GM10266 (cell line): Measurements from ENCODE around the gene DGKI.

Experiments
- DNase-seq: peaks from one replicate; pipeline ENCODE4 v3.0.0; 2012; ENCODE audit errors: extremely low spot score
- TF ChIP-seq, protein P1 (sequence below): IDR thresholded peaks from 2 replicates; pipeline ENCODE4 v1.5.1; 2012; ENCODE audit warnings: mild to moderate bottlenecking, low read depth; ENCODE audit not compliant: control insufficient read depth, insufficient read depth; ENCODE audit errors: missing control alignments

DGKI gene

DNA sequence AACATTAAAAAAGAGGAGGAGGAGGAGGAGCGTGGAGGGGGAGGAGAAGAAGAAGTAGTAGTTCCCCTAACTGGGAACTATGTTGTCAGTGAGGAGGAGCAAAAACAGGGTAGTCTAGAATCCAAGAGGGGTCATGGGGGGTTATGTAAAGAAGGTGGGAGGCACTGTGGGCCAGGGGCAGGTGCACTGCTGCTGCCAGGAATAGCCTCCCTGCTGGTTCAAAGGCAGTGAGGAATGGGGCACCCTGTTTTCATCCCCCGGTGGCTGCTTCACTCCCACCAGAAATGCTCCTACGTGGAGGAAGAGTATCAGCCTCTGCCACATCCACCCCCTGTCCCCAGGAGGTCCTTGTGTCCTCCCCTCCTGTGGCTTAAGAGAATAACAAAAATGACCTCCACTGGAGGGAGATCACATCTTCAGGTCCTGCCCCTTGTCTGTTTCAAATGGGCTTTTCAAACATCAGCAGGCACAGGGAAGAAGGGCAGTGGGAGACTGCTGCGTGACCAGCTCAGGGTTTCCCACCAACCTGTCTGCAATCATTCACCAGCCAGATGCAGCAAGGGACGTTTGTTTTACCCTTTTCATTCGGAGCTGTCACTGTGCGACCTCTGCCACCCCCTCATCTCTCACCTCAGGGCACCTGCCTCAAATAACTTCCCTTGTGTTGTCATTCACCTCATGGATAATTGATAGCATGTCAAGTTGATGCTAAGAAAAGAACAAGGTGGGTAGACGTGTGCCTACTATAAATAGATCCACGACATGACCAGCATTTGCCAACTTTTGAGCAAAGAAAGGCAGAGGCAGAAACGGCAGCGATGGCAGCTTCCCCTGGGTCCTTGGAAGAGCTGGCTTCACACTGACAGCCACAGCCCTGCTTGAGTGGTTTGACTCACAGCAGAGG lies 92.6 kb downstream of the DGKI start:
- TF ChIP-seq, protein P1, sequence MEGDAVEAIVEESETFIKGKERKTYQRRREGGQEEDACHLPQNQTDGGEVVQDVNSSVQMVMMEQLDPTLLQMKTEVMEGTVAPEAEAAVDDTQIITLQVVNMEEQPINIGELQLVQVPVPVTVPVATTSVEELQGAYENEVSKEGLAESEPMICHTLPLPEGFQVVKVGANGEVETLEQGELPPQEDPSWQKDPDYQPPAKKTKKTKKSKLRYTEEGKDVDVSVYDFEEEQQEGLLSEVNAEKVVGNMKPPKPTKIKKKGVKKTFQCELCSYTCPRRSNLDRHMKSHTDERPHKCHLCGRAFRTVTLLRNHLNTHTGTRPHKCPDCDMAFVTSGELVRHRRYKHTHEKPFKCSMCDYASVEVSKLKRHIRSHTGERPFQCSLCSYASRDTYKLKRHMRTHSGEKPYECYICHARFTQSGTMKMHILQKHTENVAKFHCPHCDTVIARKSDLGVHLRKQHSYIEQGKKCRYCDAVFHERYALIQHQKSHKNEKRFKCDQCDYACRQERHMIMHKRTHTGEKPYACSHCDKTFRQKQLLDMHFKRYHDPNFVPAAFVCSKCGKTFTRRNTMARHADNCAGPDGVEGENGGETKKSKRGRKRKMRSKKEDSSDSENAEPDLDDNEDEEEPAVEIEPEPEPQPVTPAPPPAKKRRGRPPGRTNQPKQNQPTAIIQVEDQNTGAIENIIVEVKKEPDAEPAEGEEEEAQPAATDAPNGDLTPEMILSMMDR, result no peak
- no peak for DNase-seq

DNA sequence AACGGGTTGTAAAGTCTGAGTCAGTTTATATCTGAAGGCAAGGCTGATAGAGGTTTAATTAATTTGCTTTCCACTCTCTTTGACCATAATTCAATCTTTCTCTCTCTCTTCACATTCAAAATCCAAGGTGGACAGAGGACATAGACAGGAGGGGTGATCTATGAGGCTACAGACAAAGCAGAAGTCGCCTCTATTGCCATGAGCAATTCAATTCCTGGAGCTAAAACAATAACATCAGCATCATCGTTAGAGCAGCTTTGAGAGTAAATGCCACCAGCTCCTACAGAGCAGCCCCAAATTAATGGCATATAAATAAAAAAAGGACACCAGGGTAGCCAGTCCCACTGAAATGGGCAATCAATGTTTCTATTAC lies 93.2 kb downstream of the DGKI start:
- TF ChIP-seq, protein P1, result no peak

GRCh38 chr7:137753067-137753466 lies 93.7 kb downstream of the DGKI start:
- DNase-seq, result no peak
- TF ChIP-seq, protein P1, result no peak

More for the DNA sequence above, 93.2 kb downstream of the DGKI start:
- DNase-seq, result no peak

- DNase-seq, result no peak
- TF ChIP-seq, protein P1, result no peak
Measured at GRCh38 chr7:137751361-137752009, 95.3 kb downstream of the DGKI start.

DNA sequence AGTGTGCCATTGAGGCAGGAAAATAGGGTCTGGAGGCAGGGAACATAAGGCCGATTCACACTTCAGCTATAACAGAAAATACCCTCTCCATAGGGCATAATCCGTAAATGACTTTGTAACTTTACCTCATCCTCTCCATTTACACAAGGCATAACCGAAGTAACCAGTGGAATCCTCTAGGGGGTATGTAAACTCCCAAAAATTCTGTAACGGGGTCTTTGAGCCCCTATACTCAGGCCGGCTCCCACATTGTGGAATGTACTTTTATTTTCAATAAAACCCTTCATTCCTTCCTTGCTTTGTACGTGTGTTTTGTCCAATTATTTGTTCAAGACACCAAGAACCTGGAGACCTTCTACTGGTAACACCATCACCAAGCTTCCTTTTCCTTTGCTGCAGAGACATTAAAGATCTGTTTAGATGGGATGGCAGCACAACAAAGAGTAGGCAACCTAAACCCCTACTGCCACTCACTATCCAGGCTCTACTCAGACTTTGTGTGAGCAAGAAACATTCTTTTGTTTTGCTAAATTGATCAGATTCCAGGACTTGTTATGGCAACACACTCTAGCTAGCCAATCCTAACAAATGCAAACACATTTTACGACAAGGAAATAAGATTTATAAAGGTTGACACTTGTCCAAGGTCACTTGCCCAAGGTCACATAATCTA lies 99.3 kb downstream of the DGKI start:
- TF ChIP-seq, protein P1, result no peak
- DNase-seq, result no peak

DNA sequence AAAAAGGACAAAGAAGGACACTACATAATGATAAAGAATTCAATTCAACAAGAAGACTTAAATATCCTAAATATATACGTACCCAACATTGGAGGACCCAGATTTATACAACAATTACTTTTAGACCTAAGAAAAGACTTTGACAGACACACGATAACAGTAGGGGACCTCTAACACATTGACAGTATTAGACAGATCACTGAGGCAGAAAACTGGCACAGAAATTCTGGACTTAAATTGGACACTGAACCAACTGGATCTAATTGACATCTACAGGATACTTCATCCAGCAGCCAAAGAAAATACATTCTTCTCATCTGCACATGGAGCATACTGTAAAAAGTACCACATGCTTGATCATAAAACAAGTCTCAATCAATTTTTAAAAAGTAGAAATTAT lies 103.8 kb downstream of the DGKI start:
- TF ChIP-seq, protein P1, result no peak
- DNase-seq, result no peak

DNA sequence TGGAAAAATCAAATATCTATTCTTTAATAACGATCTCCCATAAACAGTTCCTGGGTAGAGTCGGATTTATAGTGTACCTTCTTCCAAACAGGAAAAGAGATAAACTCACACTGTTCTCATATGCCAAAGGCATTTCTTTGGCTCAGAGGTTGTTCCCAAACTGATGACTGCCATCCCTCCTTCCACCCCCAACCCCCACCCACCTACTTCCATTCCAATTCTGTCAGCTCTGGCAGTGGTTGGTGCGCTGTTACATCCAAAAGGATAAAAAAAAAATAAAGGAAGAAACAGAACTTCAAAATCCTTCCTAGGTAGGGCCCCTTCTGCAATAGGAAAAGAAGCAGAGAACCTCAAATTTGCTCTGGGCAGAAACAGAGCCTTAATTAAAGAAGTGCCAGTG lies 104.7 kb downstream of the DGKI start:
- TF ChIP-seq, protein P1, result no peak
- DNase-seq, result no peak
